ENCODE measurements around the gene SDS. TPM values are rescaled to one million over a fixed set of nuclear protein-coding genes. Genes with fewer than 3 reads are reported as not detected.
A peak's percentile ranks its signal among the peaks of the same experiment; 100 is the strongest.
"Not testable (repeated sequence)": the region's sequence is repeated elsewhere in the genome, so short reads cannot be mapped to it uniquely, and the experiment has no call there.

The SDS gene
- total RNA-seq, 1 donor from 2014 or later: not detected

- no peak for DNase-seq (ENCODE audit: low read depth in 2 of 2)
These were observed 22.5 kb downstream of the SDS start for GRCh38 chr12:113381220-113381619.

- DNase-seq (ENCODE audit: low read depth in 2 of 2): no peak
These were observed 25.4 kb downstream of the SDS start for GRCh38 chr12:113378291-113378690.

- DNase-seq (ENCODE audit: low read depth in 2 of 2): no peak
These were observed 28.8 kb downstream of the SDS start for GRCh38 chr12:113374823-113375428.

- DNase-seq (ENCODE audit: low read depth in 2 of 2): no peak
These were observed 29.7 kb downstream of the SDS start for GRCh38 chr12:113373969-113374368.

- DNase-seq (ENCODE audit: low read depth in 2 of 2): no peak
These were observed 30.2 kb downstream of the SDS start for GRCh38 chr12:113373440-113373839.

GRCh38 chr12:113372371-113372770 is 31.3 kb downstream of the SDS start:
- DNase-seq (ENCODE audit: low read depth in 2 of 2): no peak

GRCh38 chr12:113371808-113372207 is 31.9 kb downstream of the SDS start:
- no peak for DNase-seq (ENCODE audit: low read depth in 2 of 2)

- no peak for DNase-seq (ENCODE audit: low read depth in 2 of 2)
These were observed 32.6 kb downstream of the SDS start for GRCh38 chr12:113370923-113371682.

GRCh38 chr12:113369391-113369985 is 34.2 kb downstream of the SDS start:
- DNase-seq (ENCODE audit: low read depth in 2 of 2): no peak

- no peak for DNase-seq (ENCODE audit: low read depth in 2 of 2)
These were observed 35.4 kb downstream of the SDS start for GRCh38 chr12:113368331-113368730.

GRCh38 chr12:113366827-113367226 is 36.9 kb downstream of the SDS start:
- DNase-seq (ENCODE audit: low read depth in 2 of 2): no peak

- DNase-seq (ENCODE audit: low read depth in 2 of 2): no peak
These were observed 37.9 kb downstream of the SDS start for GRCh38 chr12:113365639-113366395.

- DNase-seq (ENCODE audit: low read depth in 2 of 2): no peak
These were observed 39.0 kb downstream of the SDS start for GRCh38 chr12:113364698-113365097.

GRCh38 chr12:113361574-113362370 is 41.9 kb downstream of the SDS start:
- DNase-seq (ENCODE audit: low read depth in 2 of 2): no peak

GRCh38 chr12:113359939-113360748 is 43.5 kb downstream of the SDS start:
- no peak for DNase-seq (ENCODE audit: low read depth in 2 of 2)

GRCh38 chr12:113359133-113359938 is 44.4 kb downstream of the SDS start:
- DNase-seq (ENCODE audit: low read depth in 2 of 2): no peak

- DNase-seq (ENCODE audit: low read depth in 2 of 2): peak; percentile 80 to 96
These were observed 45.1 kb downstream of the SDS start, which contains the start of gene PLBD2 for GRCh38 chr12:113358381-113359132. PLBD2 (plus strand) TSS chr12:113358587; CDS start chr12:113358601, 14 bp downstream.

GRCh38 chr12:113354192-113354591 is 49.5 kb downstream of the SDS start:
- not testable (repeated sequence) for DNase-seq (ENCODE audit: low read depth in 2 of 2)

GRCh38 chr12:113351089-113351488 is 52.6 kb downstream of the SDS start:
- no peak for DNase-seq (ENCODE audit: low read depth in 2 of 2)

Measured in dermis microvascular lymphatic vessel endothelial cell (primary cell).